HepG2 (cell line): ENCODE results near the gene BABAM2. TPM values are rescaled to one million over a fixed set of nuclear protein-coding genes. Genes with fewer than 3 reads are reported as not detected.

Source experiments
- ATAC-seq: fragments of 200-7000 bp; cut with Tn5 transposase; 3 replicates; pipeline ENCODE4 v1.9.1; 2020; ENCODE audit warnings: mild to moderate bottlenecking, moderate library complexity
- BruUV-seq: library from RNA; stranded (reverse); fragments of 400-500 nt; replicated peaks from 2 replicates; lab custom pipeline; 2021; lab: Mats Ljungman, UMichigan
- CTCF ChIA-PET: fragments of 300-600 bp; formaldehyde crosslinking; extraction: SDS; loops from one replicate; lab custom pipeline; 2021; ENCODE audit warnings: low total read pairs, inconsistent platforms, low intra/inter-chr PET ratio; lab: Yijun Ruan, JAX
- POLR2A ChIA-PET: fragments of 350-600 bp; sonication (Branson Sonifier 250); formaldehyde crosslinking; loops from one replicate; lab custom pipeline; 2020; ENCODE audit warnings: antibody characterized with exemption, inconsistent platforms; lab: Yijun Ruan, JAX
- DNase-seq: peaks from one replicate; pipeline ENCODE4 v3.0.0-alpha.2; 2015; ENCODE audit warnings: low spot score
- FAIRE-seq: peaks from 3 replicates; lab custom pipeline; 2011; peaks lifted over from hg19 to GRCh38; lab: Jason Lieb, UNC
- H2AFZ ChIP-seq: one replicate; pipeline ENCODE4 v1.6.1; 2011; ENCODE audit warnings: low read length, inconsistent platforms
- H3K27ac ChIP-seq: fragments of 300-600 bp; 3 replicates; pipeline ENCODE4 v1.8.0; 2011; ENCODE audit warnings: mixed run types, mild to moderate bottlenecking, mixed read lengths, low read length, inconsistent platforms; ENCODE audit not compliant: insufficient read depth; ENCODE audit errors: extremely low read length
- H3K27me3 ChIP-seq, 2 experiments: fragments of 200-600 bp in 1 of 2; 2 replicates in 1 of 2; 3 replicates in 1 of 2; pipeline versions ENCODE4 v1.6.0 to v1.8.0; 2011; ENCODE audit warnings: low read length in 2 of 2, mild to moderate bottlenecking in 2 of 2, moderate library complexity in 2 of 2, inconsistent platforms in 1 of 2; ENCODE audit not compliant: insufficient read depth in 2 of 2, control insufficient read depth in 1 of 2
- H3K36me3 ChIP-seq, 2 experiments: fragments of 200-600 bp in 1 of 2; replicated peaks in 1 of 2; 2 replicates in 1 of 2; 3 replicates in 1 of 2; pipeline versions ENCODE4 v1.5.1 to v1.8.0; 2011; ENCODE audit warnings: low read length in 2 of 2, inconsistent platforms in 1 of 2; ENCODE audit not compliant: insufficient read depth in 2 of 2, control insufficient read depth in 1 of 2
- H3K4me1 ChIP-seq: 2 replicates; pipeline ENCODE4 v1.5.1; 2012; ENCODE audit warnings: low read length, inconsistent platforms; ENCODE audit not compliant: insufficient read depth
- H3K4me2 ChIP-seq: 2 replicates; pipeline ENCODE4 v1.6.0; 2011; ENCODE audit warnings: low read depth, low read length, inconsistent platforms
- H3K4me3 ChIP-seq, 3 experiments: fragments of 200-600 bp in 1 of 3; sonication (generic), shearing (Covaris generic) in 1 of 3; replicated peaks in 1 of 3; 2 replicates each; pipeline ENCODE4 v1.5.1; 2011 to 2016; ENCODE audit warnings: low read length in 3 of 3, inconsistent platforms in 2 of 3, low read depth in 2 of 3, mild to moderate bottlenecking in 2 of 3, control low read depth in 1 of 3, mixed read lengths in 1 of 3; ENCODE audit not compliant: insufficient read depth in 1 of 3
- H3K79me2 ChIP-seq: one replicate; pipeline ENCODE4 v1.6.1; 2011; ENCODE audit warnings: low read length, inconsistent platforms; ENCODE audit not compliant: insufficient read depth
- H3K9ac ChIP-seq: 2 replicates; pipeline ENCODE4 v1.6.0; 2011; ENCODE audit warnings: mild to moderate bottlenecking, low read depth, low read length, inconsistent platforms; ENCODE audit not compliant: insufficient read depth
- H3K9me3 ChIP-seq: 2 replicates; pipeline ENCODE4 v1.5.1; 2012; ENCODE audit warnings: mild to moderate bottlenecking, low read length
- H4K20me1 ChIP-seq: 2 replicates; pipeline ENCODE4 v1.6.0; 2011; ENCODE audit warnings: inconsistent platforms, mild to moderate bottlenecking, low read length, moderate library complexity; ENCODE audit not compliant: insufficient read depth
- ATRX ChIP-seq: sonication (generic); formaldehyde crosslinking; IDR thresholded peaks from 2 replicates; pipeline ENCODE4 v1.4.0; 2020; ENCODE audit warnings: missing genetic modification reagents, borderline replicate concordance
- EEA1 ChIP-seq: sonication (generic); formaldehyde crosslinking; IDR thresholded peaks from 2 replicates; pipeline ENCODE4 v1.5.1; 2020; ENCODE audit warnings: mild to moderate bottlenecking, missing genetic modification reagents, borderline replicate concordance
- NFYC ChIP-seq: IDR thresholded peaks from 2 replicates; pipeline ENCODE4 v1.6.1; 2016; ENCODE audit warnings: missing genetic modification reagents, missing compliant biosample characterization
- RNF219 ChIP-seq: sonication (generic); formaldehyde crosslinking; IDR thresholded peaks from 2 replicates; pipeline ENCODE4 v1.5.0; 2020; ENCODE audit warnings: mild to moderate bottlenecking, missing genetic modification reagents
- SIN3B ChIP-seq: fragments of 150-350 bp; IDR thresholded peaks from 2 replicates; pipeline ENCODE4 v1.6.1; 2014; ENCODE audit warnings: low read length
- SRY ChIP-seq: sonication (generic); formaldehyde crosslinking; IDR thresholded peaks from 2 replicates; pipeline ENCODE4 v1.8.0; 2022; ENCODE audit warnings: mild to moderate bottlenecking, missing genetic modification reagents
- TBP ChIP-seq: sonication (generic); formaldehyde crosslinking; IDR thresholded peaks from 2 replicates; pipeline ENCODE4 v1.5.0; 2020; ENCODE audit warnings: missing genetic modification reagents
- TBX3 ChIP-seq: fragments of 450-650 bp; IDR thresholded peaks from 2 replicates; pipeline ENCODE4 v1.6.1; 2017; ENCODE audit warnings: antibody characterized with exemption, mild to moderate bottlenecking, inconsistent platforms, borderline replicate concordance
- TEAD2 ChIP-seq: sonication (generic); formaldehyde crosslinking; IDR thresholded peaks from 2 replicates; pipeline ENCODE4 v1.9.0; 2021; ENCODE audit warnings: missing genetic modification reagents
- ZFP36L2 ChIP-seq: sonication (generic); formaldehyde crosslinking; IDR thresholded peaks from 2 replicates; pipeline ENCODE4 v1.4.0; 2020; ENCODE audit warnings: missing genetic modification reagents
- ZKSCAN5 ChIP-seq: sonication (generic); formaldehyde crosslinking; IDR thresholded peaks from 2 replicates; pipeline ENCODE4 v1.5.1; 2020; ENCODE audit warnings: mild to moderate bottlenecking, missing genetic modification reagents
- ZNF205 ChIP-seq: IDR thresholded peaks from 2 replicates; pipeline ENCODE4 v1.6.1; 2018; ENCODE audit warnings: missing biosample characterization, missing genetic modification reagents
- ZNF572 ChIP-seq: sonication (generic); formaldehyde crosslinking; IDR thresholded peaks from 2 replicates; pipeline ENCODE4 v1.5.1; 2020; ENCODE audit warnings: mild to moderate bottlenecking, missing genetic modification reagents
- ZSCAN9 ChIP-seq: IDR thresholded peaks from 2 replicates; pipeline ENCODE4 v1.6.1; 2016; ENCODE audit warnings: borderline replicate concordance
- WGBS: methylation state at CpG from one replicate; pipeline ENCODE4 v1.1.6; 2017; ENCODE audit warnings: low lambda C conversion rate; 5-methylcytosine and 5-hydroxymethylcytosine counted together
- in situ Hi-C: cut with HindIII; loops from 2 replicates; pipeline ENCODE4 v1.10.0; 2017; ENCODE audit warnings: low pct_unique_long_range_greater_than_20kb; ENCODE audit not compliant: extremely low pct_ligation_motif_present
- intact Hi-C: fragments of 100-400 bp; cut with micrococcal nuclease; formaldehyde crosslinking; loops from one replicate; pipeline ENCODE4 v1.10.0; 2022; ENCODE audit not compliant: unreplicated experiment
- polyA plus RNA-seq, 8 experiments: library from polyadenylated mRNA; depleted of rRNA in 3 of 8; stranded (reverse) in 7 of 8; unstranded in 1 of 8; fragments of >200 nt; fragmentation: Illumina TruSeq in 4 of 8; extraction: Trizol in 4 of 8; gene quantifications; 2 replicates each; pipeline versions ENCODE4 v1.2.1 to v1.2.3, GENCODE V29; 2011 to 2016; ENCODE audit warnings: low read depth in 4 of 8, missing spikeins in 1 of 8, mixed read lengths in 1 of 8; ENCODE audit not compliant: insufficient read depth in 1 of 8
- total RNA-seq, 5 experiments: library from RNA; depleted of rRNA; stranded (reverse); fragments of >200 nt; fragmentation: Illumina TruSeq; extraction: Trizol; gene quantifications; 2 replicates each; pipeline ENCODE4 v1.2.3, GENCODE V29; 2016; ENCODE audit warnings: low read depth in 1 of 5
- TF ChIP-seq, protein P1 (sequence below): sonication (generic); formaldehyde crosslinking; IDR thresholded peaks from 2 replicates; pipeline ENCODE4 v1.5.0; 2020; ENCODE audit warnings: mild to moderate bottlenecking, missing genetic modification reagents
- TF ChIP-seq, protein P2 (sequence below): IDR thresholded peaks from 2 replicates; pipeline ENCODE4 v1.6.1; 2016; ENCODE audit warnings: control low read depth
- TF ChIP-seq, protein P3 (sequence below): sonication (generic); formaldehyde crosslinking; IDR thresholded peaks from 2 replicates; pipeline ENCODE4 v1.4.0; 2020; ENCODE audit warnings: mild to moderate bottlenecking, missing genetic modification reagents

BABAM2 gene
- total and polyA plus RNA-seq, 2 of the 13 experiments (the other 11 are each of a cell fraction or from before 2014, with no cell fraction given): 24.9 to 28.0 TPM

DNA sequence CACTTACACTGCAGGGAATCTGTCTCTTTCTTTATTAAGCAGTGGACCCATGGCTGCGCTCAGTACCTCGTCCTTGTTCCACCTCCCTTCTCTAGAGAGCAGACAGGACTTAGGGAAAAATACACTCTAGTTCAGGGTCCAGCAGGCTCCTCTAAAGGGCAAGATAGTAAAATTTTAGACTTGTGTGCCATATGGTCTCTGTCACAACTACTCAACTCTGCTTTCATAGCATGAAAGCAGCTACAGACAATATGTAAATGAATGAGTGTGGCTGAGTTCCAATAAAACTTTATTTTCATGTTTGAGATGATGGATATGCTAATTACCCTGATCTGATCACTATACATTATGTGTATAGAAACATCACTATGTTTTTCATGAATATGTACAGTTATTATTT is 163.1 kb downstream of the BABAM2 start:
- H4K20me1 ChIP-seq: no peaks in the 10 kb centered on the region
- ATAC-seq (no peak), FAIRE-seq (no peak), DNase-seq (no peak)
- no peaks in the 10 kb centered on the region for H3K27me3 ChIP-seq
- H3K9ac ChIP-seq: no peak overlapping the region
- H2AFZ ChIP-seq: no peak overlapping the region
- H3K79me2 ChIP-seq: no peaks in the 10 kb centered on the region
- in situ Hi-C loops: no loop called here
- no peak overlapping the region for H3K27ac ChIP-seq
- WGBS: 96% methylated on average over 2 of the region's 2 CpGs
- H3K9me3 ChIP-seq: no peaks in the 10 kb centered on the region
- no peak for TF ChIP-seq TBX3
- TF ChIP-seq ZNF572 (CRISPR knock-in tag): no peak
- TF ChIP-seq, protein P1, sequence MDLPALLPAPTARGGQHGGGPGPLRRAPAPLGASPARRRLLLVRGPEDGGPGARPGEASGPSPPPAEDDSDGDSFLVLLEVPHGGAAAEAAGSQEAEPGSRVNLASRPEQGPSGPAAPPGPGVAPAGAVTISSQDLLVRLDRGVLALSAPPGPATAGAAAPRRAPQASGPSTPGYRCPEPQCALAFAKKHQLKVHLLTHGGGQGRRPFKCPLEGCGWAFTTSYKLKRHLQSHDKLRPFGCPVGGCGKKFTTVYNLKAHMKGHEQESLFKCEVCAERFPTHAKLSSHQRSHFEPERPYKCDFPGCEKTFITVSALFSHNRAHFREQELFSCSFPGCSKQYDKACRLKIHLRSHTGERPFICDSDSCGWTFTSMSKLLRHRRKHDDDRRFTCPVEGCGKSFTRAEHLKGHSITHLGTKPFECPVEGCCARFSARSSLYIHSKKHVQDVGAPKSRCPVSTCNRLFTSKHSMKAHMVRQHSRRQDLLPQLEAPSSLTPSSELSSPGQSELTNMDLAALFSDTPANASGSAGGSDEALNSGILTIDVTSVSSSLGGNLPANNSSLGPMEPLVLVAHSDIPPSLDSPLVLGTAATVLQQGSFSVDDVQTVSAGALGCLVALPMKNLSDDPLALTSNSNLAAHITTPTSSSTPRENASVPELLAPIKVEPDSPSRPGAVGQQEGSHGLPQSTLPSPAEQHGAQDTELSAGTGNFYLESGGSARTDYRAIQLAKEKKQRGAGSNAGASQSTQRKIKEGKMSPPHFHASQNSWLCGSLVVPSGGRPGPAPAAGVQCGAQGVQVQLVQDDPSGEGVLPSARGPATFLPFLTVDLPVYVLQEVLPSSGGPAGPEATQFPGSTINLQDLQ (CRISPR knock-in tag): no peak
- no peak for TF ChIP-seq ZNF205
- TF ChIP-seq ZFP36L2: no peak
- no peak for TF ChIP-seq ZKSCAN5 (CRISPR knock-in tag)
- no peak for TF ChIP-seq RNF219 (CRISPR knock-in tag)
- no peak for TF ChIP-seq TEAD2 (CRISPR knock-in tag)
- TF ChIP-seq TBP (CRISPR knock-in tag): no peak
- no peak for TF ChIP-seq ZSCAN9 (CRISPR knock-in tag)
- no peak for TF ChIP-seq SRY
- no peak for TF ChIP-seq SIN3B
- no peak for TF ChIP-seq NFYC (CRISPR knock-in tag)
- no peak for TF ChIP-seq ATRX
- TF ChIP-seq, protein P2, sequence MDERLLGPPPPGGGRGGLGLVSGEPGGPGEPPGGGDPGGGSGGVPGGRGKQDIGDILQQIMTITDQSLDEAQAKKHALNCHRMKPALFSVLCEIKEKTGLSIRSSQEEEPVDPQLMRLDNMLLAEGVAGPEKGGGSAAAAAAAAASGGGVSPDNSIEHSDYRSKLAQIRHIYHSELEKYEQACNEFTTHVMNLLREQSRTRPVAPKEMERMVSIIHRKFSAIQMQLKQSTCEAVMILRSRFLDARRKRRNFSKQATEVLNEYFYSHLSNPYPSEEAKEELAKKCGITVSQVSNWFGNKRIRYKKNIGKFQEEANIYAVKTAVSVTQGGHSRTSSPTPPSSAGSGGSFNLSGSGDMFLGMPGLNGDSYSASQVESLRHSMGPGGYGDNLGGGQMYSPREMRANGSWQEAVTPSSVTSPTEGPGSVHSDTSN (CRISPR knock-in tag): no peak
- TF ChIP-seq, protein P3, sequence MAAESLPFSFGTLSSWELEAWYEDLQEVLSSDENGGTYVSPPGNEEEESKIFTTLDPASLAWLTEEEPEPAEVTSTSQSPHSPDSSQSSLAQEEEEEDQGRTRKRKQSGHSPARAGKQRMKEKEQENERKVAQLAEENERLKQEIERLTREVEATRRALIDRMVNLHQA: no peak
- no peak for TF ChIP-seq EEA1 (CRISPR knock-in tag)
- intact Hi-C loops: no loop called here
- H3K36me3 ChIP-seq: 0 out of 5 replicates have a peak, but pooled peaks cover 0 to under 1% of the 10 kb centered on the region in 2 experiments
- H3K4me1 ChIP-seq: no peaks in the 10 kb centered on the region
- no peak overlapping the region for H3K4me2 ChIP-seq
- H3K4me3 ChIP-seq: no peak overlapping the region
- ChIA-PET CTCF (no interaction called here), POLR2A (no interaction called here)
- no TSS peak for BruUV-seq
